Mammary epithelial cell (primary cell): ENCODE data around the gene BLNK.

Experiments
- EZH2 ChIP-seq: IDR thresholded peaks from 2 replicates; pipeline ENCODE4 v1.6.1; 2012; ENCODE audit warnings: low read length, inconsistent platforms, borderline replicate concordance
- TF ChIP-seq, protein P1 (sequence below), 2 donors: IDR thresholded peaks in 1 of 2; conservative IDR thresholded peaks in 1 of 2; 2 replicates each; pipeline ENCODE4 v1.5.1; 2011 to 2012; ENCODE audit warnings: inconsistent platforms in 2 of 2, low read length in 2 of 2, mild to moderate bottlenecking in 2 of 2, control low read depth in 1 of 2, low read depth in 1 of 2; ENCODE audit not compliant: insufficient read depth in 1 of 2; ENCODE audit errors: extremely low read depth in 1 of 2

DNA sequence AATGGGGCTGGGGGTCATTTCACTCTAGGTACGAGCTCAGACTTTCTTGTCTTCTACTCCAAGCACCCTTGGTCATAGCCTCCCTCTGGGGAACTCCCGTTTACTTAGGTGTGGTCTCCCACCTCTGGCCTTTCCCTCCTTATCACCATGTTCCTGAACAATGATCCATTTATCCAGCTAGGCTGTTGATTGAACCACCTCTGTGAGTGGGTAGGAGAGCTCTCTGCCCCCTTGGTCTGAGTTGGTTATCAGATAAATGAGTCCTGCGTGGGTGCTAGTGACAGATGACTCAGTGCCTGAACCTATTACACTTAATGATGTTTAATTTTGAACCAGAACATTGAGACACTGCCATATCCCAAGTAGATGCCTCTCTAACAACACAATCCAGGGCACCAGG is 9.4 kb downstream of the BLNK start:
- TF ChIP-seq, protein P1, sequence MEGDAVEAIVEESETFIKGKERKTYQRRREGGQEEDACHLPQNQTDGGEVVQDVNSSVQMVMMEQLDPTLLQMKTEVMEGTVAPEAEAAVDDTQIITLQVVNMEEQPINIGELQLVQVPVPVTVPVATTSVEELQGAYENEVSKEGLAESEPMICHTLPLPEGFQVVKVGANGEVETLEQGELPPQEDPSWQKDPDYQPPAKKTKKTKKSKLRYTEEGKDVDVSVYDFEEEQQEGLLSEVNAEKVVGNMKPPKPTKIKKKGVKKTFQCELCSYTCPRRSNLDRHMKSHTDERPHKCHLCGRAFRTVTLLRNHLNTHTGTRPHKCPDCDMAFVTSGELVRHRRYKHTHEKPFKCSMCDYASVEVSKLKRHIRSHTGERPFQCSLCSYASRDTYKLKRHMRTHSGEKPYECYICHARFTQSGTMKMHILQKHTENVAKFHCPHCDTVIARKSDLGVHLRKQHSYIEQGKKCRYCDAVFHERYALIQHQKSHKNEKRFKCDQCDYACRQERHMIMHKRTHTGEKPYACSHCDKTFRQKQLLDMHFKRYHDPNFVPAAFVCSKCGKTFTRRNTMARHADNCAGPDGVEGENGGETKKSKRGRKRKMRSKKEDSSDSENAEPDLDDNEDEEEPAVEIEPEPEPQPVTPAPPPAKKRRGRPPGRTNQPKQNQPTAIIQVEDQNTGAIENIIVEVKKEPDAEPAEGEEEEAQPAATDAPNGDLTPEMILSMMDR (conservative IDR thresholded peaks at IDR 0.05 in 1 of 2, IDR thresholded peaks at IDR 0.05 in 1 of 2; ENCODE audit: extremely low read depth in 1 of 2, insufficient read depth in 1 of 2, low read depth in 1 of 2, low read length in 2 of 2), result no peak
- TF ChIP-seq EZH2, result no peak
